ENCODE measurements around the gene DSCAML1.
"Not testable (repeated sequence)": the region's sequence is repeated elsewhere in the genome, so short reads cannot be mapped to it uniquely, and the experiment has no call there.

Gene DSCAML1

GRCh38 chr11:117459123-117459978 lies 337.7 kb downstream of the DSCAML1 start:
- DNase-seq = no peak

GRCh38 chr11:117458275-117459122 lies 338.5 kb downstream of the DSCAML1 start:
- DNase-seq = no peak

- DNase-seq = no peak
Measured at GRCh38 chr11:117457835-117458234, 339.2 kb downstream of the DSCAML1 start.

- DNase-seq = no peak
Measured at GRCh38 chr11:117457031-117457785, 339.8 kb downstream of the DSCAML1 start.

GRCh38 chr11:117456721-117457029 lies 340.3 kb downstream of the DSCAML1 start:
- not testable (repeated sequence) for DNase-seq

- no peak for DNase-seq
Measured at GRCh38 chr11:117456027-117456720, 340.8 kb downstream of the DSCAML1 start.

- no peak for DNase-seq
Measured at GRCh38 chr11:117454564-117454917, 342.5 kb downstream of the DSCAML1 start.

GRCh38 chr11:117453886-117454563 lies 343.0 kb downstream of the DSCAML1 start:
- DNase-seq = no peak

GRCh38 chr11:117449111-117449693 lies 347.8 kb downstream of the DSCAML1 start:
- no peak for DNase-seq

- no peak for DNase-seq
Measured at GRCh38 chr11:117444711-117445658, 352.0 kb downstream of the DSCAML1 start.

GRCh38 chr11:117444256-117444655 lies 352.8 kb downstream of the DSCAML1 start:
- no peak for DNase-seq

GRCh38 chr11:117443266-117444186 lies 353.5 kb downstream of the DSCAML1 start:
- no peak for DNase-seq

- DNase-seq = no peak
Measured at GRCh38 chr11:117442869-117443239, 354.2 kb downstream of the DSCAML1 start.

GRCh38 chr11:117442049-117442868 lies 354.8 kb downstream of the DSCAML1 start:
- DNase-seq = no peak

- no peak for DNase-seq
Measured at GRCh38 chr11:117441146-117441975, 355.7 kb downstream of the DSCAML1 start.

GRCh38 chr11:117440258-117440657 lies 356.8 kb downstream of the DSCAML1 start:
- no peak for DNase-seq

- DNase-seq = no peak
Measured at GRCh38 chr11:117439256-117439655, 357.8 kb downstream of the DSCAML1 start.

Data from AML-193 (cell line).